GM12865 (cell line): ENCODE results near the gene FGF14.

Source experiments
- DNase-seq: peaks from one replicate; pipeline ENCODE4 v3.0.0; 2010; ENCODE audit warnings: low read depth
- H3K4me3 ChIP-seq: 2 replicates; pipeline ENCODE4 v1.5.1; 2011; ENCODE audit warnings: mild to moderate bottlenecking, low read depth, low read length, control low read depth
- TF ChIP-seq, protein P1 (sequence below): IDR thresholded peaks from 2 replicates; pipeline ENCODE4 v1.5.1; 2011; ENCODE audit warnings: low read length, control low read depth, low read depth, inconsistent platforms; ENCODE audit not compliant: insufficient read depth; ENCODE audit errors: missing control alignments

The FGF14 gene

DNA sequence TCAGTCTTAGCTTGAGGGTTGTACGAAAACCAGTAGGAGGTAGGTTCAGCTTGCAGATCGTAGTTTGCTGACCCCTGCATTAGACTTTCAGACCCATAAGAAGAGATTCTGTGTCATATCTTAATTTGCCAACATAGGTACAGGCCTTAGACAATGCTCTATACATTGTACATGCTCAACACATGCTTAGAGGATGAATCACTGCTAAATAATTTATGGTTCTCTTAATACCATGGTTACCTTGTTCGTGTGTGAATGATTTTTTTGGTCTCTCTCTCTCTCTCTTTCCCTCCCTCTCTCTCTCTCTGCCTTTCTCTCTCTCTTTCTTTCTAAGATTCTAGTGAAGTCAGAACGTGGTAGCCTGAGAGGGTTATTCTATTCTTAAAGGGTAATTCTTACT is 112.2 kb downstream of the FGF14 start:
- DNase-seq = no peak
- no peak overlapping the region for H3K4me3 ChIP-seq
- TF ChIP-seq, protein P1, sequence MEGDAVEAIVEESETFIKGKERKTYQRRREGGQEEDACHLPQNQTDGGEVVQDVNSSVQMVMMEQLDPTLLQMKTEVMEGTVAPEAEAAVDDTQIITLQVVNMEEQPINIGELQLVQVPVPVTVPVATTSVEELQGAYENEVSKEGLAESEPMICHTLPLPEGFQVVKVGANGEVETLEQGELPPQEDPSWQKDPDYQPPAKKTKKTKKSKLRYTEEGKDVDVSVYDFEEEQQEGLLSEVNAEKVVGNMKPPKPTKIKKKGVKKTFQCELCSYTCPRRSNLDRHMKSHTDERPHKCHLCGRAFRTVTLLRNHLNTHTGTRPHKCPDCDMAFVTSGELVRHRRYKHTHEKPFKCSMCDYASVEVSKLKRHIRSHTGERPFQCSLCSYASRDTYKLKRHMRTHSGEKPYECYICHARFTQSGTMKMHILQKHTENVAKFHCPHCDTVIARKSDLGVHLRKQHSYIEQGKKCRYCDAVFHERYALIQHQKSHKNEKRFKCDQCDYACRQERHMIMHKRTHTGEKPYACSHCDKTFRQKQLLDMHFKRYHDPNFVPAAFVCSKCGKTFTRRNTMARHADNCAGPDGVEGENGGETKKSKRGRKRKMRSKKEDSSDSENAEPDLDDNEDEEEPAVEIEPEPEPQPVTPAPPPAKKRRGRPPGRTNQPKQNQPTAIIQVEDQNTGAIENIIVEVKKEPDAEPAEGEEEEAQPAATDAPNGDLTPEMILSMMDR = no peak

DNA sequence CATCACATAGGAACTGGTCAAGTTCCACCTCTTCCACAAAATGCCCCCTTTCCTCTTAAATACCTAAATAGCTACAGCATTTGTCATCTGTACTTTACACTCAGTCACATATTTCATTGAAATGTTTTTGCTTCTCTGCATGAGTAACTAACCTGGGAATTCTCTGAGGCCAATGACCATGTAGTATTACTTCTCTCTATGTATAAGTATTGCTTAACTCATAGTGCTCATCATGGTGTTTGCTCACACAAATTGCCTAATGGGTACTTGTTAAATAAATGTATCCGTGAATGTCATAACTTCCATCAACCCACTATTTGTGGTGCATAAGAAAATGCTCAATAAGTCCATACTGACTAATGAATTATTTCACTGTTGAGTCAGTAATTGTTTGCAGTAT is 115.5 kb downstream of the FGF14 start:
- no peak for DNase-seq
- H3K4me3 ChIP-seq = no peak overlapping the region
- TF ChIP-seq, protein P1 = no peak

DNA sequence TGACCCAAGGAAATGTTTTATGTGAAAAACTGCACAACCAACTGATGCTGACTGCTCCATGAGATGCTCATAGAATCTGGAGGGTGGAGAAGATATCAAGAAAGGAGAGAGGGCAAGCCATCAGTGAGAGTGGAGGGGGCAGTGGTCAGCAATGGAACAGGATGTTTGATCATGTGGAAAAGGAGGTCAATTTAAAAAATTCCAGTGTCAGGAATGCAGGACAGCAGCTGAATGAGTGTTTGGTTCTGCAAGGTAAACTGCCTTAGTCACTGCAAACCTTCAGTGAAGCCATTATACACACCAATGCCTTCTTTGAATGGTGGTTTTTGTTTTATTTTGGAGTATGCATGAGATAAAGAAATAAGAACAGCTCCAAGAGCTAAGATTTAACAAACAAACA is 121.5 kb downstream of the FGF14 start:
- TF ChIP-seq, protein P1 = no peak
- no peak for DNase-seq

DNA sequence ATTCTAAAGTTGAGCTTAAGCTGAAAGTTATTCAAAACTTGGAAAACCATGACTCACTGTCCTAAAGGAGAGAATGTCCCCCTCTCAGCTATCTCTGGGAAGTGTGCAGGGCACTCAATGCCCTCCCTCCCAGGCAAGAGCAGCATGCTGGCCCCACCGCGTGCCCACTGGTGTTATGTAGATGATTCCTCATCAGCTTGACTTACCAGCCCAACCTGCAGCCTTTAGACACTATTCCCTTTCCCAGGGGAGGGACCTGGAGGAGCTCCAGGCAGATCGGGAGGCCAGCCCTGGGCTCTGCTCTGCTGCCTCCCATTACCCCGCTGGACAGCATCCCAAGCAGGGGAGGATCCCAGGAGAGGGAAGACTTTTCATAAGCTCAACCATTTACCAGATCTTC is 124.6 kb downstream of the FGF14 start:
- no peak for DNase-seq
- no peak overlapping the region for H3K4me3 ChIP-seq
- TF ChIP-seq, protein P1 = no peak

More for the DNA sequence above, 121.5 kb downstream of the FGF14 start:
- no peak overlapping the region for H3K4me3 ChIP-seq

DNA sequence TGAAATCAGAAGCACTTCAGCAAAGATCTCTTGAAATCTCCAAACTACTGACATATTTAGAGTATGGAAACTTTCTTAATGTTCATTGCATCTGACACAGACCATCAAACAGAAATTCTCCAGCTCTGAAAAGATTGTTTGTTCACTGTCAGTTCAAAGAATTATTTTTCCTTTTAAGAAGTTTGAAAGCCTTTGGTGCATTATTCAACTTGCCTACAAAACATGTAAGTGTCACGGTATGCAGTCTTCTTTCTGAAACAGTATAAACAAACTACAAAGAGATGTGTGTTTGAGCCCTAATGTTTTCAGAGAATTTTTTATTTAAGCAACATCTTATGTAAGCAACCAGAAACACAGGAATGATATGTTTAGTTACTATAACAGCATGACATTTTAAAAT is 125.4 kb downstream of the FGF14 start:
- no peak overlapping the region for H3K4me3 ChIP-seq
- DNase-seq = no peak
- TF ChIP-seq, protein P1 = no peak

DNA sequence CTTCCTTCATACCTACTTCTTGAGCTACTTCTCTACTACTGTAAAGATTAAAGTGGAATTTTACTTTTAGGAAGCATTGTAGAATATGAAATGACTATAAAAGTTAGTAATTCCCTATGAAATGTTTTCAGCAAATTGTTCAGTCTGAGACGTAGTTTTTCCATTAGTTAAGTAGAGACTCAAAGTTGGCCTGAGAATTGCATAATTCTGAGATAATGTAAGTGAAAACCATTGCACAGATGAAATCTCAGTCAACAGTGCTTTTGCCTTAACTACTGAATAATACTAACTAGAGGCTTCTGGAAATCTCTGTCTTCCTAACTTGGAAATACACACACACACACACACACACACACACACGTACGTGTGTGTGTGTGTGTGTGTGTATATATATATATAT is 125.9 kb downstream of the FGF14 start:
- no peak for DNase-seq
- H3K4me3 ChIP-seq = no peak overlapping the region
- TF ChIP-seq, protein P1 = no peak

DNA sequence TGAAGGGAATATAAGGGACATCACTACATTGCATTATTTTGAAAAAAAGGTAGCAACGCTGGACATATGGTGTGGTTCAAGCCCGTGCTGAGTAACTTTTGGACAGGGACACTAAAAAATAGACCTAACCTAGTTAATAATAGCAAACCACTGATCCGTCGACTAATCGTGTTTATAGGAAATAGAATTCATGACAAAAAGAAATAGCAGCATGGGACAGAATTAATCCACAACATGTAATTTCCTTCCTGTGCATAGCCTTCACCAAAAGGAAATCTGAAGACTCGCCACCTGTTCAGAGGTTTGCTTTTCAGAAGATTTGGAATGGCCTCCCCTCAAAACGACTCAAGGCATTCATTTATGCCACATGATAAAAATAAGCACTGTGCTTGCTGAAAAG is 128.7 kb downstream of the FGF14 start:
- TF ChIP-seq, protein P1 = no peak
- no peak overlapping the region for H3K4me3 ChIP-seq
- no peak for DNase-seq
